Measurements from ENCODE around the gene AHNAK.

AHNAK gene

GRCh38 chr11:62479631-62480201 is 66.9 kb downstream of the AHNAK start:
- H3K9me3 ChIP-seq (ENCODE audit: low read length): no peaks in the 10 kb centered on the region
- H3K4me3 ChIP-seq (ENCODE audit: low read length): no peak overlapping the region

GRCh38 chr11:62477927-62478326 is 68.7 kb downstream of the AHNAK start:
- H3K4me1 ChIP-seq (ENCODE audit: insufficient read depth, low read length): peaks cover 5% of the 10 kb centered on the region
- no peak overlapping the region for H3K4me3 ChIP-seq (ENCODE audit: low read length)
- no peaks in the 10 kb centered on the region for H3K9me3 ChIP-seq (ENCODE audit: low read length)
- H2AFZ ChIP-seq (ENCODE audit: low read depth, low read length): no peak overlapping the region
- H3K27me3 ChIP-seq (ENCODE audit: insufficient read depth, low read length): no peaks in the 10 kb centered on the region
- no peaks in the 10 kb centered on the region for H3K36me3 ChIP-seq (ENCODE audit: insufficient read depth, low read length)

More at GRCh38 chr11:62479631-62480201, 66.9 kb downstream of the AHNAK start:
- Histone ChIP-seq H3K27me3 (ENCODE audit: insufficient read depth, low read length) (no peaks in the 10 kb centered on the region), H2AFZ (ENCODE audit: low read depth, low read length) (no peak overlapping the region), H3K36me3 (ENCODE audit: insufficient read depth, low read length) (no peaks in the 10 kb centered on the region), H3K4me1 (ENCODE audit: insufficient read depth, low read length) (peaks cover 5% of the 10 kb centered on the region)

- Histone ChIP-seq H3K27me3 (ENCODE audit: insufficient read depth, low read length) (no peaks in the 10 kb centered on the region), H2AFZ (ENCODE audit: low read depth, low read length) (no peak overlapping the region), H3K9me3 (ENCODE audit: low read length) (no peaks in the 10 kb centered on the region), H3K36me3 (ENCODE audit: insufficient read depth, low read length) (no peaks in the 10 kb centered on the region), H3K4me1 (ENCODE audit: insufficient read depth, low read length) (no peaks in the 10 kb centered on the region), H3K4me3 (ENCODE audit: low read length) (no peak overlapping the region)
Observed at GRCh38 chr11:62472063-62472884, 74.3 kb downstream of the AHNAK start.

GRCh38 chr11:62471603-62472002 is 75.0 kb downstream of the AHNAK start:
- Histone ChIP-seq H3K27me3 (ENCODE audit: insufficient read depth, low read length) (no peaks in the 10 kb centered on the region), H3K4me3 (ENCODE audit: low read length) (no peak overlapping the region), H3K9me3 (ENCODE audit: low read length) (no peaks in the 10 kb centered on the region), H3K4me1 (ENCODE audit: insufficient read depth, low read length) (no peaks in the 10 kb centered on the region), H2AFZ (ENCODE audit: low read depth, low read length) (no peak overlapping the region), H3K36me3 (ENCODE audit: insufficient read depth, low read length) (no peaks in the 10 kb centered on the region)

GRCh38 chr11:62468577-62468976 is 78.0 kb downstream of the AHNAK start:
- no peaks in the 10 kb centered on the region for H3K36me3 ChIP-seq (ENCODE audit: insufficient read depth, low read length)
- no peak overlapping the region for H2AFZ ChIP-seq (ENCODE audit: low read depth, low read length)
- no peaks in the 10 kb centered on the region for H3K4me1 ChIP-seq (ENCODE audit: insufficient read depth, low read length)
- no peaks in the 10 kb centered on the region for H3K9me3 ChIP-seq (ENCODE audit: low read length)
- H3K27me3 ChIP-seq (ENCODE audit: insufficient read depth, low read length): no peaks in the 10 kb centered on the region
- H3K4me3 ChIP-seq (ENCODE audit: low read length): no peak overlapping the region

GRCh38 chr11:62466444-62466843 is 80.2 kb downstream of the AHNAK start:
- no peaks in the 10 kb centered on the region for H3K36me3 ChIP-seq (ENCODE audit: insufficient read depth, low read length)
- no peaks in the 10 kb centered on the region for H3K27me3 ChIP-seq (ENCODE audit: insufficient read depth, low read length)
- no peaks in the 10 kb centered on the region for H3K9me3 ChIP-seq (ENCODE audit: low read length)
- H3K4me1 ChIP-seq (ENCODE audit: insufficient read depth, low read length): no peaks in the 10 kb centered on the region
- no peak overlapping the region for H2AFZ ChIP-seq (ENCODE audit: low read depth, low read length)
- no peak overlapping the region for H3K4me3 ChIP-seq (ENCODE audit: low read length)

GRCh38 chr11:62464655-62465054 is 82.0 kb downstream of the AHNAK start:
- Histone ChIP-seq H3K27me3 (ENCODE audit: insufficient read depth, low read length) (no peaks in the 10 kb centered on the region), H2AFZ (ENCODE audit: low read depth, low read length) (no peak overlapping the region), H3K4me1 (ENCODE audit: insufficient read depth, low read length) (no peaks in the 10 kb centered on the region), H3K4me3 (ENCODE audit: low read length) (no peak overlapping the region), H3K9me3 (ENCODE audit: low read length) (no peaks in the 10 kb centered on the region), H3K36me3 (ENCODE audit: insufficient read depth, low read length) (no peaks in the 10 kb centered on the region)

GRCh38 chr11:62463121-62463542 is 83.5 kb downstream of the AHNAK start:
- Histone ChIP-seq H3K9me3 (ENCODE audit: low read length) (no peaks in the 10 kb centered on the region), H3K36me3 (ENCODE audit: insufficient read depth, low read length) (no peaks in the 10 kb centered on the region), H3K27me3 (ENCODE audit: insufficient read depth, low read length) (no peaks in the 10 kb centered on the region), H3K4me3 (ENCODE audit: low read length) (no peak overlapping the region), H3K4me1 (ENCODE audit: insufficient read depth, low read length) (no peaks in the 10 kb centered on the region), H2AFZ (ENCODE audit: low read depth, low read length) (no peak overlapping the region)

- no peaks in the 10 kb centered on the region for H3K27me3 ChIP-seq (ENCODE audit: insufficient read depth, low read length)
- no peak overlapping the region for H3K4me3 ChIP-seq (ENCODE audit: low read length)
- no peaks in the 10 kb centered on the region for H3K4me1 ChIP-seq (ENCODE audit: insufficient read depth, low read length)
- no peaks in the 10 kb centered on the region for H3K36me3 ChIP-seq (ENCODE audit: insufficient read depth, low read length)
- no peaks in the 10 kb centered on the region for H3K9me3 ChIP-seq (ENCODE audit: low read length)
- no peak overlapping the region for H2AFZ ChIP-seq (ENCODE audit: low read depth, low read length)
Observed at GRCh38 chr11:62462508-62462892, 84.1 kb downstream of the AHNAK start.

- H3K27me3 ChIP-seq (ENCODE audit: insufficient read depth, low read length): no peaks in the 10 kb centered on the region
- H3K4me1 ChIP-seq (ENCODE audit: insufficient read depth, low read length): no peaks in the 10 kb centered on the region
- H3K9me3 ChIP-seq (ENCODE audit: low read length): no peaks in the 10 kb centered on the region
- no peak overlapping the region for H2AFZ ChIP-seq (ENCODE audit: low read depth, low read length)
- H3K4me3 ChIP-seq (ENCODE audit: low read length): no peak overlapping the region
- H3K36me3 ChIP-seq (ENCODE audit: insufficient read depth, low read length): no peaks in the 10 kb centered on the region
Observed at GRCh38 chr11:62461740-62462507, 84.7 kb downstream of the AHNAK start.

GRCh38 chr11:62459080-62459479 is 87.5 kb downstream of the AHNAK start:
- H3K4me1 ChIP-seq (ENCODE audit: insufficient read depth, low read length): no peaks in the 10 kb centered on the region
- H3K36me3 ChIP-seq (ENCODE audit: insufficient read depth, low read length): no peaks in the 10 kb centered on the region
- no peaks in the 10 kb centered on the region for H3K9me3 ChIP-seq (ENCODE audit: low read length)
- no peak overlapping the region for H3K4me3 ChIP-seq (ENCODE audit: low read length)
- no peaks in the 10 kb centered on the region for H3K27me3 ChIP-seq (ENCODE audit: insufficient read depth, low read length)
- no peak overlapping the region for H2AFZ ChIP-seq (ENCODE audit: low read depth, low read length)

- no peaks in the 10 kb centered on the region for H3K27me3 ChIP-seq (ENCODE audit: insufficient read depth, low read length)
- no peaks in the 10 kb centered on the region for H3K36me3 ChIP-seq (ENCODE audit: insufficient read depth, low read length)
- no peaks in the 10 kb centered on the region for H3K4me1 ChIP-seq (ENCODE audit: insufficient read depth, low read length)
Observed at GRCh38 chr11:62458212-62459002, 88.2 kb downstream of the AHNAK start.

More at GRCh38 chr11:62458212-62459002, 88.2 kb downstream of the AHNAK start:
- Histone ChIP-seq H3K9me3 (ENCODE audit: low read length) (no peaks in the 10 kb centered on the region), H3K4me3 (ENCODE audit: low read length) (no peak overlapping the region), H2AFZ (ENCODE audit: low read depth, low read length) (no peak overlapping the region)
